Gastrocnemius medialis (tissue), 4 donors: ENCODE measurements around the gene COL9A1.

ENCODE experiments used
- CTCF ChIP-seq, 5 experiments: fragments of 450-650 bp in 3 of 5; fragments of 200-600 bp in 2 of 5; sonication (generic) in 2 of 5; IDR thresholded peaks in 4 of 5; conservative IDR thresholded peaks in 1 of 5; 1 replicate in 4 of 5; 2 replicates in 1 of 5; pipeline ENCODE4 v1.5.1; 2016 to 2019; ENCODE audit warnings: antibody characterized with exemption in 5 of 5, mild to moderate bottlenecking in 3 of 5, moderate library complexity in 3 of 5
- POLR2A ChIP-seq, 2 donors: fragments of 450-650 bp; IDR thresholded peaks; one replicate each; pipeline ENCODE4 v1.6.1; 2017; ENCODE audit warnings: antibody characterized with exemption in 2 of 2, mild to moderate bottlenecking in 2 of 2, moderate library complexity in 2 of 2

DNA sequence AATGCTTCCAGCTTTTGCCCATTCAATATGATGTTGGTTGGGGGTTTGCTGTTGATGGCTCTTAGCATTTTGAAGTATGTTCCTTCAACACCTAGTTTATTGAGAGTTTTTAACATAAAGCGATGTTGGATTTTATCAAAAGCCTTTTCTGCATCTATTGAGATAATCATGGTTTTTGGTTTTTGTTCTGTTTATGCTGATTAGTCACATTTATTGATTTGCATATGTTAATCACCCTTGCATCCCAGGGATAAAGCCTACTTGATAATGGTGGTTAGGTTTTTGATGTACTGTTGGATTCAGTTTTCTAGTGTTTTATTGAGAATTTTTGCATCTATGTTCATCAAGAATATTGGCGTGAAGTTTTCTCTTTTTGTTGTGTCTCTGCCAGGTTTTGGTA is 40.4 kb upstream of the COL9A1 start:
- TF ChIP-seq CTCF (IDR thresholded peaks at IDR 0.05 in 4 of 5, conservative IDR thresholded peaks at IDR 0.05 in 1 of 5) (no peak), POLR2A (IDR thresholded peaks at IDR 0.05) (no peak)
